Cardiac muscle cell (in vitro differentiated cells and primary cell): ENCODE results near the gene FBXL17. TPM values are rescaled to one million over a fixed set of nuclear protein-coding genes. Genes with fewer than 3 reads are reported as not detected.
A peak's percentile ranks its signal among the peaks of the same experiment; 100 is the strongest.

ENCODE experiments used
- DNase-seq, 2 donors: peaks; one replicate each; pipeline versions ENCODE4 v3.0.0 to v3.0.0-alpha.2; 2010 to 2017; ENCODE audit warnings: low read depth in 1 of 2, low spot score in 1 of 2
- H3K27ac ChIP-seq: fragments of 200-600 bp; sonication (generic); 2 replicates; pipeline ENCODE4 v1.5.1; 2016
- H3K27me3 ChIP-seq: fragments of 200-600 bp; sonication (generic); 2 replicates; pipeline ENCODE4 v1.6.0; 2016; ENCODE audit warnings: control low read depth
- H3K36me3 ChIP-seq: fragments of 200-600 bp; sonication (generic); 2 replicates; pipeline ENCODE4 v1.5.1; 2016; ENCODE audit warnings: control low read depth
- H3K4me1 ChIP-seq: fragments of 200-600 bp; sonication (generic); 2 replicates; pipeline ENCODE4 v1.8.1; 2017; ENCODE audit warnings: low read depth, mild to moderate bottlenecking, mixed run types
- H3K4me3 ChIP-seq: fragments of 200-600 bp; sonication (generic); 2 replicates; pipeline ENCODE4 v1.5.1; 2016; ENCODE audit warnings: mild to moderate bottlenecking
- H3K9me3 ChIP-seq: fragments of 200-600 bp; sonication (generic); 2 replicates; pipeline ENCODE4 v1.5.1; 2017; ENCODE audit warnings: low read depth, mild to moderate bottlenecking, control low read depth
- CTCF ChIP-seq: IDR thresholded peaks from 2 replicates; pipeline ENCODE4 v1.5.1; 2012; ENCODE audit warnings: low read depth, mild to moderate bottlenecking, low read length
- polyA plus RNA-seq: library from polyadenylated mRNA; unstranded; fragments of >200 nt; fragmentation: Nextera tagmentation; extraction: Ambion mirVana; gene quantifications from 2 replicates; pipeline ENCODE4 v1.2.1, GENCODE V29; 2016
- total RNA-seq: library from RNA; depleted of rRNA; stranded (reverse); fragments of >200 nt; gene quantifications from 2 replicates; pipeline ENCODE4 v1.2.3, GENCODE V29; 2016

The FBXL17 gene
- total and polyA plus RNA-seq, 2 experiments from 2014 or later = 18.3 to 22.9 TPM

GRCh38 chr5:107980923-107981692 lies 400.8 kb downstream of the FBXL17 start:
- Histone ChIP-seq H3K36me3 (no peaks in the 10 kb centered on the region), H3K27me3 (no peaks in the 10 kb centered on the region), H3K9me3 (no peaks in the 10 kb centered on the region), H3K4me1 (peaks cover 6% of the 10 kb centered on the region), H3K27ac (no peak overlapping the region), H3K4me3 (no peak overlapping the region)
- no peak for TF ChIP-seq CTCF
- DNase-seq = no peak

GRCh38 chr5:107979900-107980299 lies 402.0 kb downstream of the FBXL17 start:
- no peak for TF ChIP-seq CTCF
- no peak overlapping the region for H3K27ac ChIP-seq
- H3K4me1 ChIP-seq = no peaks in the 10 kb centered on the region
- no peaks in the 10 kb centered on the region for H3K9me3 ChIP-seq
- no peaks in the 10 kb centered on the region for H3K36me3 ChIP-seq
- no peaks in the 10 kb centered on the region for H3K27me3 ChIP-seq
- no peak overlapping the region for H3K4me3 ChIP-seq
- no peak for DNase-seq

GRCh38 chr5:107979291-107979690 lies 402.6 kb downstream of the FBXL17 start:
- Histone ChIP-seq H3K9me3 (no peaks in the 10 kb centered on the region), H3K27ac (no peak overlapping the region), H3K36me3 (no peaks in the 10 kb centered on the region), H3K4me1 (no peaks in the 10 kb centered on the region), H3K27me3 (no peaks in the 10 kb centered on the region), H3K4me3 (no peak overlapping the region)
- TF ChIP-seq CTCF = no peak
- peak in 1 of 2 donors; percentile 11 for DNase-seq

GRCh38 chr5:107977550-107978071 lies 404.3 kb downstream of the FBXL17 start:
- Histone ChIP-seq H3K27me3 (no peaks in the 10 kb centered on the region), H3K36me3 (no peaks in the 10 kb centered on the region), H3K4me3 (no peak overlapping the region), H3K27ac (no peak overlapping the region), H3K4me1 (no peaks in the 10 kb centered on the region), H3K9me3 (no peaks in the 10 kb centered on the region)
- no peak for TF ChIP-seq CTCF
- no peak for DNase-seq

- Histone ChIP-seq H3K9me3 (no peaks in the 10 kb centered on the region), H3K4me3 (no peak overlapping the region), H3K27me3 (no peaks in the 10 kb centered on the region), H3K36me3 (no peaks in the 10 kb centered on the region), H3K4me1 (no peaks in the 10 kb centered on the region), H3K27ac (no peak overlapping the region)
- TF ChIP-seq CTCF = no peak
- DNase-seq = no peak
These were observed 406.3 kb downstream of the FBXL17 start for GRCh38 chr5:107975568-107975967.
